OCI-LY7 (cell line): Measurements from ENCODE around the gene STOM. TPM values are rescaled to one million over a fixed set of nuclear protein-coding genes. Genes with fewer than 3 reads are reported as not detected.

ENCODE experiments used
- BruUV-seq: library from RNA; stranded (reverse); fragments of 400-500 nt; replicated peaks from 2 replicates; lab custom pipeline; 2021; lab: Mats Ljungman, UMichigan
- CTCF ChIA-PET: fragments of 300-600 bp; sonication (Branson Sonifier 250); formaldehyde crosslinking; loops from one replicate; lab custom pipeline; 2022; ENCODE audit warnings: antibody characterized with exemption; ENCODE audit not compliant: unreplicated experiment; lab: Charles Lee
- POLR2A ChIA-PET: fragments of 300-600 bp; sonication (Branson Sonifier 250); formaldehyde crosslinking; loops from one replicate; lab custom pipeline; 2022; ENCODE audit warnings: antibody characterized with exemption; lab: Charles Lee
- DNase-seq: peaks from one replicate; pipeline ENCODE4 v3.0.0-alpha.2; 2015; ENCODE audit warnings: low spot score
- H2AFZ ChIP-seq: fragments of 200-600 bp; sonication (generic), shearing (Covaris generic); 2 replicates; pipeline ENCODE4 v1.6.1; 2014; ENCODE audit warnings: mild to moderate bottlenecking, antibody characterized with exemption, low read length, moderate library complexity
- H3K27ac ChIP-seq: fragments of 200-600 bp; sonication (generic); 2 replicates; pipeline ENCODE4 v1.5.1; 2014; ENCODE audit warnings: mixed run types, low read depth, mild to moderate bottlenecking, moderate library complexity, low read length, inconsistent platforms; ENCODE audit not compliant: poor library complexity, severe bottlenecking
- H3K36me3 ChIP-seq: fragments of 200-600 bp; sonication (generic); 2 replicates; pipeline ENCODE4 v1.6.1; 2014; ENCODE audit warnings: mild to moderate bottlenecking, antibody characterized with exemption, low read length, moderate library complexity, mixed read lengths; ENCODE audit not compliant: insufficient read depth
- H3K4me1 ChIP-seq: fragments of 200-600 bp; sonication (generic); 2 replicates; pipeline ENCODE4 v1.5.1; 2014; ENCODE audit warnings: mild to moderate bottlenecking, low read length; ENCODE audit not compliant: insufficient read depth, poor library complexity, severe bottlenecking
- H3K4me2 ChIP-seq: fragments of 200-600 bp; sonication (generic); 2 replicates; pipeline ENCODE4 v1.6.1; 2014; ENCODE audit warnings: mild to moderate bottlenecking, low read length
- H3K4me3 ChIP-seq: fragments of 200-600 bp; sonication (generic); 2 replicates; pipeline ENCODE4 v1.5.1; 2014; ENCODE audit warnings: mild to moderate bottlenecking, low read depth, low read length; ENCODE audit not compliant: poor library complexity, severe bottlenecking
- H3K79me2 ChIP-seq: fragments of 200-600 bp; sonication (generic); 2 replicates; pipeline ENCODE4 v1.6.1; 2016; ENCODE audit warnings: low read depth, mild to moderate bottlenecking, low read length, moderate library complexity, mixed read lengths; ENCODE audit not compliant: insufficient read depth
- H3K9me2 ChIP-seq: fragments of 200-600 bp; sonication (generic); 2 replicates; pipeline ENCODE4 v1.6.1; 2016; ENCODE audit warnings: mild to moderate bottlenecking, low read length, mixed read lengths; ENCODE audit not compliant: insufficient read depth
- H3K9me3 ChIP-seq: fragments of 200-600 bp; sonication (generic); 2 replicates; pipeline ENCODE4 v1.6.1; 2014; ENCODE audit warnings: mild to moderate bottlenecking, mixed run types, low read length, mixed read lengths
- H4K20me1 ChIP-seq: fragments of 200-600 bp; sonication (generic); 2 replicates; pipeline ENCODE4 v1.6.1; 2014; ENCODE audit warnings: mild to moderate bottlenecking, antibody characterized with exemption, low read length, moderate library complexity, mixed read lengths; ENCODE audit not compliant: insufficient read depth
- CTCF ChIP-seq: fragments of 200-600 bp; sonication (generic); conservative IDR thresholded peaks from 2 replicates; pipeline ENCODE4 v1.5.1; 2014; ENCODE audit warnings: mild to moderate bottlenecking, antibody characterized with exemption, low read length, moderate library complexity, mixed read lengths
- EZH2phosphoT487 ChIP-seq: fragments of 200-600 bp; sonication (generic); IDR thresholded peaks from 2 replicates; pipeline ENCODE4 v1.6.1; 2018; ENCODE audit warnings: low read depth, borderline replicate concordance, mild to moderate bottlenecking, mixed run types, antibody characterized with exemption, low read length, moderate library complexity, mixed read lengths
- intact Hi-C: fragments of 100-400 bp; cut with micrococcal nuclease; formaldehyde crosslinking; loops from one replicate; pipeline ENCODE4 v1.10.0; 2022; ENCODE audit not compliant: unreplicated experiment
- total RNA-seq, 2 experiments: library from RNA; depleted of rRNA in 1 of 2; stranded (reverse); fragments of >200 nt in 1 of 2; shearing (Covaris generic) in 1 of 2; gene quantifications; 2 replicates each; pipeline ENCODE4 v1.2.3, GENCODE V29; 2014 to 2022

STOM gene
- total RNA-seq, 2 experiments from 2014 or later: 5.7 to 7.3 TPM

- no peak overlapping the region for H2AFZ ChIP-seq
Measured at GRCh38 chr9:121305269-121305994, 64.6 kb downstream of the STOM start.

GRCh38 chr9:121304707-121305106 is 65.3 kb downstream of the STOM start:
- H3K9me2 ChIP-seq: no peaks in the 10 kb centered on the region
- no peaks in the 10 kb centered on the region for H3K9me3 ChIP-seq
- H3K4me3 ChIP-seq: no peak overlapping the region
- intact Hi-C loops: no loop called here
- H3K4me1 ChIP-seq: no peaks in the 10 kb centered on the region
- no peak for TF ChIP-seq CTCF
- TF ChIP-seq EZH2phosphoT487: no peak
- DNase-seq: no peak
- H3K27ac ChIP-seq: no peak overlapping the region
- H4K20me1 ChIP-seq: no peaks in the 10 kb centered on the region
- ChIA-PET CTCF (no interaction called here), POLR2A (no interaction called here)
- no TSS peak for BruUV-seq
- no peak overlapping the region for H2AFZ ChIP-seq
- no peaks in the 10 kb centered on the region for H3K36me3 ChIP-seq
- no peak overlapping the region for H3K4me2 ChIP-seq
- no peaks in the 10 kb centered on the region for H3K79me2 ChIP-seq

More at GRCh38 chr9:121305269-121305994, 64.6 kb downstream of the STOM start:
- Histone ChIP-seq H3K4me1 (no peaks in the 10 kb centered on the region), H3K36me3 (no peaks in the 10 kb centered on the region), H3K9me3 (no peaks in the 10 kb centered on the region), H3K4me2 (no peak overlapping the region), H3K79me2 (no peaks in the 10 kb centered on the region), H3K9me2 (no peaks in the 10 kb centered on the region), H3K4me3 (no peak overlapping the region), H4K20me1 (no peaks in the 10 kb centered on the region), H3K27ac (no peak overlapping the region)
- TF ChIP-seq EZH2phosphoT487 (no peak), CTCF (no peak)
- BruUV-seq: no TSS peak
- DNase-seq: no peak
- POLR2A ChIA-PET: no interaction called here
- CTCF ChIA-PET: no interaction called here
- intact Hi-C loops: no loop called here
